Stimulated activated memory B cell treated with anti-CD40 and anti-IgM and Interleukin-4, amounts not matched to agents 10 μg/mL and 1 μg/mL and 100 μg/mL, for 72 hours (primary cell): Measurements from ENCODE around the gene TGFB3.

Source experiments
- ATAC-seq: fragments of 150-1000 bp; cut with Tn5 transposase; 2 replicates; pipeline ENCODE4 v1.10.0; 2021
- H3K27ac Mint-ChIP-seq: one replicate; pipeline ENCODE4 v1.8.0; 2022; ENCODE audit warnings: mild to moderate bottlenecking, mixed read lengths
- H3K27me3 Mint-ChIP-seq: one replicate; pipeline ENCODE4 v1.8.0; 2022; ENCODE audit warnings: mixed read lengths
- H3K36me3 Mint-ChIP-seq: one replicate; pipeline ENCODE4 v1.8.0; 2022; ENCODE audit warnings: mixed read lengths
- H3K4me1 Mint-ChIP-seq: one replicate; pipeline ENCODE4 v1.8.0; 2022; ENCODE audit warnings: mixed read lengths
- H3K4me3 Mint-ChIP-seq: one replicate; pipeline ENCODE4 v1.8.0; 2022; ENCODE audit warnings: mild to moderate bottlenecking, moderate library complexity, mixed read lengths
- H3K9me3 Mint-ChIP-seq: one replicate; pipeline ENCODE4 v1.8.0; 2022; ENCODE audit warnings: mixed read lengths

The TGFB3 gene

GRCh38 chr14:75911883-75912282 lies 69.9 kb downstream of the TGFB3 start:
- peaks cover 13% of the 10 kb centered on the region for H3K36me3 Mint-ChIP-seq
- no peaks in the 10 kb centered on the region for H3K9me3 Mint-ChIP-seq
- H3K4me3 Mint-ChIP-seq, result no peak overlapping the region
- no peaks in the 10 kb centered on the region for H3K27me3 Mint-ChIP-seq
- H3K4me1 Mint-ChIP-seq, result no peaks in the 10 kb centered on the region
- no peak for ATAC-seq
- H3K27ac Mint-ChIP-seq, result no peak overlapping the region

- Mint-ChIP-seq H3K4me3 (no peak overlapping the region), H3K27me3 (no peaks in the 10 kb centered on the region), H3K36me3 (peaks cover 11% of the 10 kb centered on the region), H3K9me3 (no peaks in the 10 kb centered on the region), H3K4me1 (no peaks in the 10 kb centered on the region), H3K27ac (no peak overlapping the region)
- ATAC-seq, result no peak
Observed at GRCh38 chr14:75910048-75910447, 71.7 kb downstream of the TGFB3 start.

DNA sequence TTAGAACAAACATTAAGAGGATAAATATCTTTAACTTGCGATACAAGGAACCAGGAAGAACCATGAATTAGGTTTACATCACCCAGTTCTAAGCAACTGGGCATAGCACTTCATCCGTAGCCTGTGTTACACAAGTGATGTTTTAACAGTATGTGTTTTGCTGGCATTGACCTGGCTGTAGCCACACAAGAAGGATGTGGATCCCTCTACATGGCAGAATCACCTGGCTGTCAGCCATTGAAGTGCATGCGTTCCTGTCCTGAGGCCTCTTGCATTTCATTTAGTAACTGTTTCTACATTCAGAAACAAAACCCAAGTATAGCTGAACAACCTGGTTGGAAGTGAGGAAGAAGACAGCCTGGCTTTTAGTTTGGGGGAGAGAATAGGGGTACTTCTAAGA lies 72.2 kb downstream of the TGFB3 start:
- Mint-ChIP-seq H3K27me3 (no peaks in the 10 kb centered on the region), H3K27ac (no peak overlapping the region), H3K4me1 (no peaks in the 10 kb centered on the region), H3K4me3 (no peak overlapping the region), H3K9me3 (no peaks in the 10 kb centered on the region), H3K36me3 (peaks cover 7% of the 10 kb centered on the region)
- no peak for ATAC-seq
